ENCODE data around the gene DLGAP4.

DLGAP4 gene

GRCh38 chr20:36308986-36309385 is 2.8 kb downstream of the DLGAP4 start:
- no peak for DNase-seq (ENCODE audit: low spot score)

DNA sequence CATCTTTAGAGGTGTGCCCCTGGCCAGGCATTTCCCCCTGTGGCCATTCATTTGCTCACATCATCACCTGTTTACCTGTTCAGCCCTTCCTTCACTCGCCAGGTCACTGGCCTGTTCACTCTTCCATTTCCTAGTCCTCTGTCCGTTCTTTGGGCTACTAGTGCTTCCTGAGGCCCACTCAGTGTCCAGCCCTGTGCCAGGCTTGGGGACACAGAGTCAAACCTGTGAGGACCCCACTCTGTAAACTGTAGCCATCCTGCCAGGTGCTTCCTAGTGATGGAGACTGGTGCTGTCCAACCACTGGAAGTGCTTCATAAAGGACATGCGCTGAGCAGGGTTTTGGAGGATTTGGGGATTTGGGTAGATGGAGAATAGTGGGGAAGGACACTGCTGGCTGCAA is 3.5 kb downstream of the DLGAP4 start:
- no peak for DNase-seq (ENCODE audit: low spot score)

DNA sequence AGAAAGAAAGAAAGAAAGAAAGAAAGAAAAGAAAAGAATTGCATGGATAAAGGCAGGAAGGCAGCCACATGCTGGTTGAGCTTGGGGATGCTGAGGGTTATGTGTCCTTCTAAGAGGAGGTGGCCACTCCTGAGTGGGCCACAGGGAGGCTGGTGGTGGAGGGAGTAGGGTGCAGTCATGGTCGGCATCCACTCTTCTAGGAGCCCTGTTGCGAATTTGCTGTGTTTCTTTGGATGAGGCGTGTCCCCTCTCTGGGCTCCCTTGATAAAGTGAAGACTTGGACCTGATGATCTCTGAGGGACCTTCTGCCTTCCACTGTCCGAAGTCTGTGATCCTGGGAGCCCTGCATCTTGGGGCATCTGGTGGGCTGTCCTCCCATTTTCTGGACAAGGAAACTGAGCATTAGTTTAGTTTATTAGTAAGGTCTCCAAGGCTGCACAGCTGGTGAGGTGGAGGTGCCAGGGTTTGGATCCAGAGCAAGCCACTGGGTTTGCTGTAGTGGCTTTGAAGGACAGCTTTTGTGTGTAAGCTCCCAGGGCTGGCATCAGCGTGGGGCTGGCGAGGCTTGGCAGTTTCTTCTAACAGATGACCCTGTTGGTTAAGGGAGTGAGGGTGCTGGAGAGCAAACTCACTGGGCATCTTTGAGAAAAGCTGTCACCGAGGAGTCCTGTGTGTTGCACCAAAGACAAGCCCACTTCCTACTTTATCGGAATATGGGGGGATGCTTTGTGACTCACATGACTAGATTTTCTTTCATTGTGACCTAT is 4.3 kb downstream of the DLGAP4 start:
- no peak for DNase-seq (ENCODE audit: low spot score)

GRCh38 chr20:36311141-36311853 is 5.2 kb downstream of the DLGAP4 start:
- no peak for DNase-seq (ENCODE audit: low spot score)

GRCh38 chr20:36311854-36312723 is 6.0 kb downstream of the DLGAP4 start:
- DNase-seq (ENCODE audit: low spot score): no peak

DNA sequence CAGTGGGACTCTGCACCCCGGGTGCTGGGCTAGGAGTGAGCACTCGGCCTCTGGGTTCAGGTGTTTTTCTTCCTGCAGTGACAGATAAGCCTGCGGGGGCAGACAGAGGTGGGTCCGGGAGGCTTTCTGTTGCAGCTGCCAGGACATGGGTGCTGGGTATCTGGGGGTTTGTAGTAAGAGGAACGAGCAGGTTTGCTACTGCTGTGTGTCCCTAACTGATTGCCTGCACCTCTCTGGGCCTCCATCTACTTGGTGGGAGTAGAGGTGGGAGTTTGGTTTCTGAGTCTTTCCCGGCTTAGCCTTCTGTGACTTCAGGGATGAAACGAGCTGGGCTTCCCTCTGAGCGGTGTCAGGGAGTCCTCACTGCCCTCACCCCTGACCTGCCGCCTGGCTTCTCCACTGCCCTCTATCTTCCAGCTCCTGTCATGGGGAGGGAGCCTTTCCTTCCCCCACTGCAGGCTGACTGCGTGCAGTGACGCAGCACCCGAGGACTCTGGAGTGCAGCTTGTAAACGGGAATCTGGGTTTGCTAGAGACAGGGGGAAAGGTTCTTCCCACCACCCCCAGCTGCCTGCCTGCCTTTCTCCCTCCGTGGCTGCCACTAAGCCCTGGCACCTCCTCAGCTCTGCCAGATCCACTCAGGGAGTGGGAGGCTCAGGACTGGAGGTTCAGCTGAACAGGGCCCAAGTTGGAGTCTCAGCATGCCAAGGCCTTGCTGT is 6.7 kb downstream of the DLGAP4 start:
- peak; percentile 18 for DNase-seq (ENCODE audit: low spot score)

- peak; percentile 15 for DNase-seq (ENCODE audit: low spot score)
These were observed 7.3 kb downstream of the DLGAP4 start for GRCh38 chr20:36313476-36313875.

GRCh38 chr20:36313926-36314325 is 7.8 kb downstream of the DLGAP4 start:
- peak; percentile 34 for DNase-seq (ENCODE audit: low spot score)

- DNase-seq (ENCODE audit: low spot score): peak; percentile 32
These were observed 8.8 kb downstream of the DLGAP4 start for GRCh38 chr20:36314734-36315544.

DNA sequence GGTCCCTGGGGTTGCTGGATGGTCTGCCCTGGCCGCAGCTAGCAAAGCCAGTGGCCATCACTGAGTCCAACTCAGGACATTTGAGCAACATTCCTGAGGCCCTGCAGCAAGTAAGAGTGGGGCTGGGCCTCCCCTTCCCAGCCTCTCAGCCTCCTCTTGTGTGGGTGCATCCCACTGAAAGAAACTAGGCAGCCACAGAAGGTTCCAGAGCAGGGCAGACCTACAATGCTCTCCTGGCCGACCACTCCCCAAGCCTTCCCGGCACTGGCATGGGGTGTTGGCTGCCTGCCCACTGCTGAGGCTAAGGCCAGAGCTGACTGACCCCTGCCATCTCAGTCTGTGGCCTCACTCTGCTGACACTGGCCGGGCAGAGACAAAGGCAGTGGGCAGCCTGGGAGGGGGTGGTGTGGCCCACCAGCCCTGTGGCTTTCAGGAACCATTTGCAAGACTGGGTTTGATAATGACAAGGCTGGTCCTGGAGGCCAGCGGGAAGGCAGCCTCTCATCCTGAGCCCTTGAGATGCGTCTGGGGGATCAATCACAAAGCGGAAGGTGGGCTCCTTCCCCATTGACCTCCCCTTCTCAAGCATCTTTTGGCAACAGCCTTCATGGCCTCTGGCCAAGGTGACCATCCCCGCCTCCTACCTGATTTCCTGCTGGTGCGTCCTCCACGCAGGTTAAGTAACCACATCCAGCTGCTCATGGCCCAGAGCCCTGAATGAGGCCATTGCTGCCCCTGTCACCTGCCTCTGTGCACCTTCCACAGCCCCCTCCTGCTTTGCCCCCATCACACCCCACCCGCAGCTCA is 9.6 kb downstream of the DLGAP4 start:
- DNase-seq (ENCODE audit: low spot score): peak; percentile 41

DNA sequence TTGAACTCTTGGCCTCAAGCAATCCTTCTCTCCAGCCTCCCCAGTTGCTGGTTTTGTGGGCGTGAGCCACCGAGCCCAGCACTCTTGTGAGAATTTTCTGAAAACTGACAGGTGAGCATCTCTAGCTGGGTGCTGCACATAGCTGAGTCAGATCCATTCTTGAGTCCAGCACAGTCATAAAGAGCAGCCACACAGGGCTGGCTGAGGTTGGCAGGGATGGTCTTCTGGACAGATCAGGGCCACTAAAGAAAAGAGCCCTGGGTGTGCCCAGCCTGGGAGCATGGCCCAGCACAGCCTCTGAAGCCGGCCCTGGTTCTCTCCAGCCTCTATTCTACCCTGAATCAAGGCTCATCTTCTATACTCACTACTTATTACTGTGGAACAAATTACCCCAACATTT is 11.5 kb downstream of the DLGAP4 start:
- DNase-seq (ENCODE audit: low spot score): no peak

DNA sequence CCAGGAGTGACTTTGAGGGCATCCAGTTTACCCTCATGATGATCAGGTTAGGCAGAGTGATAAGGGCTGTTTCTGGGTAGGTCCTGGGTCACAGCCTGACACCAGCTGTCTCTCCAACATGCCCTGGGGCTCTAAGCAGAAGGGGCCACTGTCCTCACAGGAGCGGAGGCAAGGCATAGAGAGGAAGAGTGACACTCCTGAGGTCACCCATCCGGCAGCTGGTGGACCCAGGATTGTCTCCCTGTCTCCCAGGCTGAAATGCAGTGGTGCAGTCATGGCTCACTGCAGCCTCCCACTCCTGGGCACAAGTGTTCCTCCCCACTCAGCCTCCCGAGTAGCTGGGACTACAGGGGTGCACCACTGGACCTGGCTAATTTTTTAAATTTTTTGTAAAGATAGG is 12.0 kb downstream of the DLGAP4 start:
- no peak for DNase-seq (ENCODE audit: low spot score)

- no peak for DNase-seq (ENCODE audit: low spot score)
These were observed 13.5 kb downstream of the DLGAP4 start for GRCh38 chr20:36319356-36320260.

DNA sequence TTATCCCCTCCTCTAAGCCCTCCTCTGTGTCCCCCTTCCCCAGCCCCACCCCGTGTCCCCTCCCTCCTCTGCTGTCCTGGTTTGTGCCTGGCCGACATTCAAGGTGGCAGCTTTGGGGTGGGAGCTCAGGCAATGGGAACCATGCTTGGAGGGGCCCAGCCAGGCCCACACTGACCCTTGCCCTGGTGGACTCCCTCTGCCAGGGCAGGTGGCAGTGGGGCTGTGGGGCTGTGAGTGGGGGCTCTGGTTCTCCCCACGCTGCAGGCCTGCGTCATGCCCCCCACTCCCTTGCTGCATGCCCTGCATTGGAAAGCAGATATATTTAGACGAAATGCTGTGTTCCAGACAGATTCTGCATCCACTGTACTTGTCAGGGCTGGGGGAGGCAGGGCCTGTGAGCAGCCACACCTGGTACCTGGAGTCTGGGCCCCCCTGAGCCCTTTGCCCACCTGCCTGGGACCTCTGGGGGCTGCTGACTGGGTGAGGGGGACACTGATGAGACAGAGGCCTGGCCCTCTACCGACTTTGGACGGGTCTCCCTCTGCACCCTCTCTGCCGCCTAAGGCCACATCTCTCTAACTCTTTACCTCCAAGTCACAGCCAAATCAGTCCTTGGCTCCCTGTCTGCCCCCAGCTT is 14.2 kb downstream of the DLGAP4 start:
- no peak for DNase-seq (ENCODE audit: low spot score)

GRCh38 chr20:36320898-36321695 is 15.0 kb downstream of the DLGAP4 start:
- no peak for DNase-seq (ENCODE audit: low spot score)

DNA sequence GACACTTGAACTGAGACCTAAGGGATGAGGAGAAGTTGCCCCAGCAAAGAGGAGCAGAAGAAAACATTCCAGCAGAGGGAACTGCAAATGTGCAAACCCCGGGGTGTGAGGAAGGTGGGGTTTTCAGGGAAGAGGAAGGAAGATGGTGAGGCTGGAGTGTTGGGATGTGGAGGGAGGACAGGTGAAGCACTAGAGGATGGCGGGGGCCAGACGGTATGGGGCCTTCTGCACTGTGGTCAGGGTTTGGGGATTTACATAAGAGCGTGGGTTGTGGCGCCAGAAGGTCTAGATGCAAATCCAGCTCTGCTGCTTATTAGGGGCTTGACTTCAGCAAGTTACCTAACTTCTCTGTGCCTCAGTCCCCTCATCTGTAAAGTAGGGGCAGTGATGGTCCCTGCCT is 16.0 kb downstream of the DLGAP4 start:
- DNase-seq (ENCODE audit: low spot score): no peak

- no peak for DNase-seq (ENCODE audit: low spot score)
These were observed 24.0 kb downstream of the DLGAP4 start for GRCh38 chr20:36330091-36330490.

GRCh38 chr20:36331209-36331608 is 25.1 kb downstream of the DLGAP4 start:
- DNase-seq (ENCODE audit: low spot score): no peak
